Vagina (tissue), 2 donors: Measurements from ENCODE around the gene CALM3. TPM values are rescaled to one million over a fixed set of nuclear protein-coding genes. Genes with fewer than 3 reads are reported as not detected.

Experiments used
- DNase-seq, 2 donors: peaks; one replicate each; pipeline ENCODE4 v3.0.0-alpha.2; 2017; ENCODE audit errors: extremely low spot score in 2 of 2
- H3K27ac ChIP-seq: fragments of 200-600 bp; sonication (generic); one replicate; pipeline ENCODE4 v1.5.1; 2019
- H3K27me3 ChIP-seq: fragments of 200-600 bp; sonication (generic); one replicate; pipeline ENCODE4 v1.5.1; 2019
- H3K36me3 ChIP-seq, 2 donors: fragments of 200-600 bp; sonication (generic); one replicate each; pipeline ENCODE4 v1.5.1; 2017 to 2019
- H3K4me1 ChIP-seq: fragments of 200-600 bp; sonication (generic); one replicate; pipeline ENCODE4 v1.5.1; 2019
- H3K4me3 ChIP-seq, 2 donors: fragments of 200-600 bp; sonication (generic); 1 replicate in 1 of 2; 2 replicates in 1 of 2; pipeline ENCODE4 v1.5.1; 2016 to 2019
- H3K9me3 ChIP-seq: fragments of 200-600 bp; sonication (generic); one replicate; pipeline ENCODE4 v1.5.1; 2019
- POLR2A ChIP-seq, 2 donors: fragments of 450-650 bp; IDR thresholded peaks; one replicate each; pipeline ENCODE4 v1.6.1; 2017; ENCODE audit warnings: antibody characterized with exemption in 2 of 2, mild to moderate bottlenecking in 2 of 2, moderate library complexity in 2 of 2
- POLR2AphosphoS5 ChIP-seq, 2 donors: sonication (generic); formaldehyde crosslinking; IDR thresholded peaks; one replicate each; pipeline ENCODE4 v1.9.0; 2017; ENCODE audit warnings: antibody characterized with exemption in 2 of 2, mild to moderate bottlenecking in 2 of 2, low read depth in 1 of 2; ENCODE audit not compliant: insufficient read depth in 1 of 2
- intact Hi-C: fragments of 100-400 bp; cut with DNase I; formaldehyde crosslinking; loops from one replicate; pipeline ENCODE4 v1.15.1; 2023
- total RNA-seq: library from RNA; depleted of rRNA; stranded (reverse); fragments of >200 nt; gene quantifications from one replicate; pipeline ENCODE4 v1.2.3, GENCODE V29; 2016
- TF ChIP-seq, protein P1 (sequence below), 3 experiments: fragments of 450-650 bp in 2 of 3; fragments of 200-600 bp in 1 of 3; sonication (generic) in 1 of 3; IDR thresholded peaks; one replicate each; pipeline ENCODE4 v1.5.1; 2017 to 2019; ENCODE audit warnings: antibody characterized with exemption in 3 of 3, mild to moderate bottlenecking in 2 of 3, moderate library complexity in 2 of 3

Gene CALM3
- total RNA-seq, 1 donor from 2014 or later, result 105 TPM

DNA sequence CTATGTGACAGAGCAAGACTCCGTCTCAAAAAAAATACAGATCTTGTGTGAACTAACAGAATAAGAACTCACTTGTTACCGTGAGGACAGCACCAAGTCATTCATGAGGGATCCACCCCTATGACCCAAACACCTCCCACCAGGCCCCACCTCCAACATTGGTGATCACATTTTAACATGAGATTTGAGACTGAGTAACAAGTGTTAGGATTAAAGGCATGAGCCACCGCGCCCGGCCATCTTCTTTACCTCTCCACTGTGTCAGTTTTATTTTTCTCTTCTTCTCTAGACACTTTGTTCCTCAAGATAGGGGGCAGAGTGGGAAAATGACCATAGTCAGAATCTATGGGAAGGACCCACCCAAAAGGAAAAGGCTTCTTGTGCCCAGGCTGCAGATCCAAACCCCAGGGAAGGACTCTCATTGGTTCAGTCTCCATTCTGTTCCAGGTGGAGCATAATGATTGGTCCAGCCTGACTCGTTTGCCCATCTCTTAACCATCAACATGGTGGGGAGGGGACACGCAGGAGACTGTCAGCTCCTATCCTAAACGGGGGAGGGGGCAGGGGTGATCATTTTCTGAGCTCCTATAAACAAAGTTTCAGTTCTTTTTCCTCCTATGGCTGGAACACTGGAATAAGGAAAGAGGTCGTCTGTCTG lies 1.3 kb upstream of the CALM3 start:
- H3K27me3 ChIP-seq, result no peaks in the 10 kb centered on the region
- TF ChIP-seq POLR2A (IDR thresholded peaks at IDR 0.05), result no peak
- TF ChIP-seq, protein P1, sequence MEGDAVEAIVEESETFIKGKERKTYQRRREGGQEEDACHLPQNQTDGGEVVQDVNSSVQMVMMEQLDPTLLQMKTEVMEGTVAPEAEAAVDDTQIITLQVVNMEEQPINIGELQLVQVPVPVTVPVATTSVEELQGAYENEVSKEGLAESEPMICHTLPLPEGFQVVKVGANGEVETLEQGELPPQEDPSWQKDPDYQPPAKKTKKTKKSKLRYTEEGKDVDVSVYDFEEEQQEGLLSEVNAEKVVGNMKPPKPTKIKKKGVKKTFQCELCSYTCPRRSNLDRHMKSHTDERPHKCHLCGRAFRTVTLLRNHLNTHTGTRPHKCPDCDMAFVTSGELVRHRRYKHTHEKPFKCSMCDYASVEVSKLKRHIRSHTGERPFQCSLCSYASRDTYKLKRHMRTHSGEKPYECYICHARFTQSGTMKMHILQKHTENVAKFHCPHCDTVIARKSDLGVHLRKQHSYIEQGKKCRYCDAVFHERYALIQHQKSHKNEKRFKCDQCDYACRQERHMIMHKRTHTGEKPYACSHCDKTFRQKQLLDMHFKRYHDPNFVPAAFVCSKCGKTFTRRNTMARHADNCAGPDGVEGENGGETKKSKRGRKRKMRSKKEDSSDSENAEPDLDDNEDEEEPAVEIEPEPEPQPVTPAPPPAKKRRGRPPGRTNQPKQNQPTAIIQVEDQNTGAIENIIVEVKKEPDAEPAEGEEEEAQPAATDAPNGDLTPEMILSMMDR (IDR thresholded peaks at IDR 0.05), result no peak
- no peak for TF ChIP-seq POLR2AphosphoS5 (IDR thresholded peaks at IDR 0.05; ENCODE audit: insufficient read depth in 1 of 2, low read depth in 1 of 2)
- no peak for DNase-seq
- no peaks in the 10 kb centered on the region for H3K36me3 ChIP-seq
- H3K4me3 ChIP-seq, result peak overlapping the region; percentile 99
- no peaks in the 10 kb centered on the region for H3K9me3 ChIP-seq
- H3K27ac ChIP-seq, result peak overlapping the region; percentile 97
- intact Hi-C loops, result no loop called here
- H3K4me1 ChIP-seq, result peaks cover 37% of the 10 kb centered on the region

- Histone ChIP-seq H3K4me1 (peaks cover 45% of the 10 kb centered on the region), H3K9me3 (no peaks in the 10 kb centered on the region), H3K27me3 (no peaks in the 10 kb centered on the region), H3K27ac (peak overlapping the region; percentile 97), H3K4me3 (peak overlapping the region; percentile 99), H3K36me3 (no peaks in the 10 kb centered on the region)
- peak in 1 of 2 donors; percentile 99 for DNase-seq
- intact Hi-C loops, result no loop called here
- peak in 1 of 2 donors; percentile 5 for TF ChIP-seq POLR2A (IDR thresholded peaks at IDR 0.05)
- TF ChIP-seq, protein P1 (IDR thresholded peaks at IDR 0.05), result no peak
- peak; percentile 86 to 92 for TF ChIP-seq POLR2AphosphoS5 (IDR thresholded peaks at IDR 0.05; ENCODE audit: insufficient read depth in 1 of 2, low read depth in 1 of 2)
Observed at GRCh38 chr19:46600384-46601317, 479 bp upstream of the CALM3 start.

GRCh38 chr19:46602392-46603194 lies 1.5 kb downstream of the CALM3 start:
- no peak for TF ChIP-seq POLR2AphosphoS5 (IDR thresholded peaks at IDR 0.05; ENCODE audit: insufficient read depth in 1 of 2, low read depth in 1 of 2)
- TF ChIP-seq, protein P1 (IDR thresholded peaks at IDR 0.05), result no peak
- no peak for TF ChIP-seq POLR2A (IDR thresholded peaks at IDR 0.05)
- intact Hi-C loops, result no loop called here
- peak overlapping the region; percentile 97 for H3K27ac ChIP-seq
- peaks cover 51% of the 10 kb centered on the region for H3K4me1 ChIP-seq
- no peaks in the 10 kb centered on the region for H3K27me3 ChIP-seq
- no peaks in the 10 kb centered on the region for H3K9me3 ChIP-seq
- DNase-seq, result peak in 1 of 2 donors; percentile 86
- peaks cover 0 to 11% of the 10 kb centered on the region in 2 donors for H3K36me3 ChIP-seq
- peak overlapping the region; percentile 99 for H3K4me3 ChIP-seq

GRCh38 chr19:46603195-46603637 lies 2.1 kb downstream of the CALM3 start:
- Histone ChIP-seq H3K27ac (peak overlapping the region; percentile 97), H3K9me3 (no peaks in the 10 kb centered on the region), H3K4me3 (peak overlapping the region; percentile 99), H3K27me3 (no peaks in the 10 kb centered on the region), H3K36me3 (peaks cover 0 to 17% of the 10 kb centered on the region in 2 donors), H3K4me1 (peaks cover 51% of the 10 kb centered on the region)
- no peak for DNase-seq
- no peak for TF ChIP-seq POLR2AphosphoS5 (IDR thresholded peaks at IDR 0.05; ENCODE audit: insufficient read depth in 1 of 2, low read depth in 1 of 2)
- TF ChIP-seq POLR2A (IDR thresholded peaks at IDR 0.05), result no peak
- TF ChIP-seq, protein P1 (IDR thresholded peaks at IDR 0.05), result no peak
- intact Hi-C loops, result no loop called here
